ENCODE data around the gene NPHP1. TPM values are rescaled to one million over a fixed set of nuclear protein-coding genes. Genes with fewer than 3 reads are reported as not detected.
"Not testable (repeated sequence)": the region's sequence is repeated elsewhere in the genome, so short reads cannot be mapped to it uniquely, and the experiment has no call there.

Gene NPHP1
- polyA plus RNA-seq, 1 experiment = 2.9 TPM

DNA sequence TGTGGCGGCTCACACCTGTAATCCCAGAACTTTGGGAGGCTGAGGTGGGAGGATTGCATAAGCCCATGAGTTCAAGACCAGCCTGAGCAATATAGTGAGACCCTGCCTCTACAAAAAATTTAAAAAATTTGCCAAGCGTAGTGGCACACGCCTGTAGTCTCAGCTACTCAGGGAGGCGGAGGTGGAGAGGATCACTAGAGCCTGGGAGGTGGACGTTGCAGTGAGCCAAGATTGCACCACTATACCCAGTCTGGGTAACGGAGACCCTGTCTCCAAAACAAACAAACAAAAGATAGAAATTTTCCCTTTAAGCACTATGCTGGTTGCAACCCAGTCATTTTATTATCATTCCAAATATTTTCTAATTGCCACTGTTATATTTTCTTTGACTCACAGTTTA lies 32.3 kb downstream of the NPHP1 start:
- no peaks in the 10 kb centered on the region for H3K27me3 ChIP-seq (ENCODE audit: control insufficient read depth, insufficient read depth, low read length)
- ChIA-PET POLR2A (no interaction called here), CTCF (no interaction called here)
- no peaks in the 10 kb centered on the region for H3K36me3 ChIP-seq (ENCODE audit: control insufficient read depth, insufficient read depth, low read length)
- no peak for TF ChIP-seq CTCF (IDR thresholded peaks at IDR 0.05; ENCODE audit: insufficient read depth, low read depth, low read length)
- no peak for DNase-seq (ENCODE audit: low read depth)
- no peak overlapping the region for H3K4me3 ChIP-seq (ENCODE audit: low read depth, low read length)

GRCh38 chr2:110170102-110170501 lies 34.7 kb downstream of the NPHP1 start:
- POLR2A ChIA-PET = no interaction called here
- no peak overlapping the region for H3K4me3 ChIP-seq (ENCODE audit: low read depth, low read length)
- TF ChIP-seq CTCF (IDR thresholded peaks at IDR 0.05; ENCODE audit: insufficient read depth, low read depth, low read length) = no peak
- CTCF ChIA-PET = interaction anchor here (1.1 to 2.9 kb wide), 2 partner anchors 9 to 13 kb away, joined by 4 to 14 read pairs; no protein-coding TSS in a partner anchor
- no peaks in the 10 kb centered on the region for H3K27me3 ChIP-seq (ENCODE audit: control insufficient read depth, insufficient read depth, low read length)
- DNase-seq (ENCODE audit: low read depth) = no peak
- H3K36me3 ChIP-seq (ENCODE audit: control insufficient read depth, insufficient read depth, low read length) = no peaks in the 10 kb centered on the region

GRCh38 chr2:110167326-110168000 lies 37.4 kb downstream of the NPHP1 start:
- ChIA-PET POLR2A (no interaction called here), CTCF (interaction anchor here (1.3 kb wide), 1 partner anchor 11 kb away, joined by 6 read pairs; no protein-coding TSS in a partner anchor)
- DNase-seq (ENCODE audit: low read depth) = no peak
- H3K36me3 ChIP-seq (ENCODE audit: control insufficient read depth, insufficient read depth, low read length) = no peaks in the 10 kb centered on the region
- H3K27me3 ChIP-seq (ENCODE audit: control insufficient read depth, insufficient read depth, low read length) = no peaks in the 10 kb centered on the region
- no peak overlapping the region for H3K4me3 ChIP-seq (ENCODE audit: low read depth, low read length)
- TF ChIP-seq CTCF (IDR thresholded peaks at IDR 0.05; ENCODE audit: insufficient read depth, low read depth, low read length) = no peak

DNA sequence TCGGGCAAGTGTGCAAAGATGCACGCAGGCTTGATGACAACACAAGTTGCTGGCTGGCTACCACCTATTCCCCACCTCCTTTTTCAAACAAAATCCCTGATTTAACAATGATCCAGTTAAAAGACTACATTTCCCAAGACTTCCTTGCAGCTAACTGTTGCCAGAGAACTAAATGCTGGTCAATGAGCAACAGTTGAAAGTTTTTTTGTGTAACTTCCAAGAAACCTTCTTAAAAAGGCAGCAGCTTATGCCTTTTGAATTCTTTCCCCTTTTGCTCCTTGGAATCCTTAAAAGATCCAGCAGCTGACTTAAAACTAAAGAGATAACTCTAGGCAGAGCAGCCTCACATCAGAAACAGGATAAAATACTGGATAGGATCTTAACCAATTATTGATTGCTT lies 38.5 kb downstream of the NPHP1 start:
- no peak for DNase-seq (ENCODE audit: low read depth)
- H3K36me3 ChIP-seq (ENCODE audit: control insufficient read depth, insufficient read depth, low read length) = no peaks in the 10 kb centered on the region
- no peak for TF ChIP-seq CTCF (IDR thresholded peaks at IDR 0.05; ENCODE audit: insufficient read depth, low read depth, low read length)
- H3K4me3 ChIP-seq (ENCODE audit: low read depth, low read length) = no peak overlapping the region
- ChIA-PET POLR2A (no interaction called here), CTCF (interaction anchor here (2.1 kb wide), 1 partner anchor 9 kb away, joined by 9 read pairs; no protein-coding TSS in a partner anchor)
- no peaks in the 10 kb centered on the region for H3K27me3 ChIP-seq (ENCODE audit: control insufficient read depth, insufficient read depth, low read length)

GRCh38 chr2:110157153-110157793 lies 47.5 kb downstream of the NPHP1 start:
- no peaks in the 10 kb centered on the region for H3K27me3 ChIP-seq (ENCODE audit: control insufficient read depth, insufficient read depth, low read length)
- H3K4me3 ChIP-seq (ENCODE audit: low read depth, low read length) = no peak overlapping the region
- ChIA-PET CTCF (interaction anchor here (0.7 to 1.9 kb wide), 9 partner anchors 9 to 47 kb away, joined by 3 to 14 read pairs (median 4); no protein-coding TSS in a partner anchor), POLR2A (no interaction called here)
- DNase-seq (ENCODE audit: low read depth) = peak; percentile 8
- peak; percentile 79 for TF ChIP-seq CTCF (IDR thresholded peaks at IDR 0.05; ENCODE audit: insufficient read depth, low read depth, low read length)
- no peaks in the 10 kb centered on the region for H3K36me3 ChIP-seq (ENCODE audit: control insufficient read depth, insufficient read depth, low read length)

DNA sequence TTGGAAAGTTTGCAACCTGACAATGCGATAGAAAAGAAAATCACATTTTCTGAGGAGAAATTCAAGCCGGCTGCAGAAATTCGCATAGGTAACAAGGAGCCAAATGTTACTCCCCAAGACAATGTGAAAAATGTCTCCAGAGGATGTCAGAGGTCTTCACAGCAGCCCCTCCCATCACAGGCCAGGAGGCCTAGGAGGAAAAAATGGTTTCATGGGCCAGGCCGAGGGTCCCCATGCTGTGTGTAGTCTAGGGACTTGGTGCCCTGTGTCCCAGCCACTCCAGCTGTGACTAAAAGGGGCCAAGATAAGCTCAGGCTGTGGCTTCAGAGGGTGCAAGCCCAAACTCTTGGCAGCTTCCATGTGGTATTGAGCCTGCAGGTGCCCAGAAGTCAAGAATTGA lies 50.0 kb downstream of the NPHP1 start:
- H3K4me3 ChIP-seq (ENCODE audit: low read depth, low read length); H3K36me3 ChIP-seq (ENCODE audit: control insufficient read depth, insufficient read depth, low read length); DNase-seq (ENCODE audit: low read depth); H3K27me3 ChIP-seq (ENCODE audit: control insufficient read depth, insufficient read depth, low read length); POLR2A ChIA-PET: not testable (repeated sequence)
- CTCF ChIA-PET = interaction anchor here (1.0 kb wide), 1 partner anchor 39 kb away, joined by 3 read pairs; no protein-coding TSS in a partner anchor

DNA sequence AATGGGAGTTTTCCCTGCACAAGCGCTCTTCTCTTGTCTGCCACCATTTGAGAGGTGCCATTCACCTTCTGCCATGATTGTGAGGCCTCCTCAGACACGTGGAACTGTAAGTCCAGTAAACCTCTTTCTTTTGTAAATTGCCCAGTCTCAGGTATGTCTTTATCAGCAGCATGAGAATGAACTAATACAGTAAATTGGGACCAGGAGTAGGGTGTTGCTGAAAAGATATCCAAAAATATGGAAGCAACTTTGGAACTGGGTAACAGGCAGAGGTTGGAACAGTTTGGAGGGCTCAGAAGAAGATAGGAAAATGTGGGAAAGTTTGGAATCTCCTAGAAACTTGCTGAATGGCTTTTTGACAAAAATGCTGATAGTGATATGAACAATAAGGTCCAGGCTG lies 50.6 kb downstream of the NPHP1 start:
- H3K27me3 ChIP-seq (ENCODE audit: control insufficient read depth, insufficient read depth, low read length); H3K36me3 ChIP-seq (ENCODE audit: control insufficient read depth, insufficient read depth, low read length); POLR2A ChIA-PET; CTCF ChIA-PET; H3K4me3 ChIP-seq (ENCODE audit: low read depth, low read length); DNase-seq (ENCODE audit: low read depth): not testable (repeated sequence)
